Raji (cell line): ENCODE data around the gene EID1.

Source experiments
- POLR2A ChIP-seq: IDR thresholded peaks from 2 replicates; pipeline ENCODE4 v1.6.1; 2011; ENCODE audit warnings: low read depth, low read length, control low read depth; ENCODE audit not compliant: insufficient read depth

The EID1 gene

GRCh38 chr15:48890375-48890972 lies 12.5 kb downstream of the EID1 start:
- no peak for TF ChIP-seq POLR2A

GRCh38 chr15:48891232-48891765 lies 13.4 kb downstream of the EID1 start:
- no peak for TF ChIP-seq POLR2A

GRCh38 chr15:48893311-48893710 lies 15.4 kb downstream of the EID1 start:
- no peak for TF ChIP-seq POLR2A

GRCh38 chr15:48896869-48897814 lies 19.2 kb downstream of the EID1 start:
- TF ChIP-seq POLR2A, result no peak

- no peak for TF ChIP-seq POLR2A
These were observed 20.1 kb downstream of the EID1 start for GRCh38 chr15:48898032-48898431.

- TF ChIP-seq POLR2A, result no peak
These were observed 20.5 kb downstream of the EID1 start for GRCh38 chr15:48898446-48898845.

GRCh38 chr15:48899793-48900192 lies 21.9 kb downstream of the EID1 start:
- TF ChIP-seq POLR2A, result no peak

GRCh38 chr15:48904758-48905157 lies 26.8 kb downstream of the EID1 start:
- TF ChIP-seq POLR2A, result no peak

- no peak for TF ChIP-seq POLR2A
These were observed 27.3 kb downstream of the EID1 start for GRCh38 chr15:48905216-48905615.

GRCh38 chr15:48905847-48906246 lies 27.9 kb downstream of the EID1 start:
- TF ChIP-seq POLR2A, result no peak

- TF ChIP-seq POLR2A, result no peak
These were observed 35.2 kb downstream of the EID1 start for GRCh38 chr15:48913141-48913540.

- TF ChIP-seq POLR2A, result no peak
These were observed 36.8 kb downstream of the EID1 start for GRCh38 chr15:48914717-48915116.

- TF ChIP-seq POLR2A, result no peak
These were observed 37.9 kb downstream of the EID1 start for GRCh38 chr15:48915861-48916260.

- no peak for TF ChIP-seq POLR2A
These were observed 38.8 kb downstream of the EID1 start for GRCh38 chr15:48916721-48917120.

- TF ChIP-seq POLR2A, result no peak
These were observed 44.1 kb downstream of the EID1 start for GRCh38 chr15:48922046-48922445.
